Measurements from ENCODE around the gene ADK.
"Not testable (repeated sequence)": the region's sequence is repeated elsewhere in the genome, so short reads cannot be mapped to it uniquely, and the experiment has no call there.

The ADK gene

GRCh38 chr10:74150990-74151878 lies at the start of gene ADK:
Gene ADK (plus strand): TSS chr10:74151221. CDS start chr10:74151279, 58 bp downstream.
- DNase-seq = peak; percentile 99 to 100

- no peak for DNase-seq
Measured at GRCh38 chr10:74103560-74104258, 47.3 kb upstream of the ADK start.

- no peak for DNase-seq
Measured at GRCh38 chr10:74104480-74104879, 46.5 kb upstream of the ADK start.

- DNase-seq = no peak
Measured at GRCh38 chr10:74104996-74105395, 46.0 kb upstream of the ADK start.

GRCh38 chr10:74107391-74107790 lies 43.6 kb upstream of the ADK start:
- no peak for DNase-seq

- no peak for DNase-seq
Measured at GRCh38 chr10:74109452-74109851, 41.6 kb upstream of the ADK start.

- no peak for DNase-seq
Measured at GRCh38 chr10:74110120-74110519, 40.9 kb upstream of the ADK start.

- DNase-seq = no peak
Measured at GRCh38 chr10:74111799-74112198, 39.2 kb upstream of the ADK start.

- no peak for DNase-seq
Measured at GRCh38 chr10:74113546-74113945, 37.5 kb upstream of the ADK start.

GRCh38 chr10:74114041-74114448 lies 37.0 kb upstream of the ADK start:
- no peak for DNase-seq

- no peak for DNase-seq
Measured at GRCh38 chr10:74117738-74118137, 33.3 kb upstream of the ADK start.

- no peak for DNase-seq
Measured at GRCh38 chr10:74118804-74119203, 32.2 kb upstream of the ADK start.

- DNase-seq = no peak
Measured at GRCh38 chr10:74120911-74121310, 30.1 kb upstream of the ADK start.

GRCh38 chr10:74121368-74121767 lies 29.7 kb upstream of the ADK start:
- no peak for DNase-seq

GRCh38 chr10:74122060-74122459 lies 29.0 kb upstream of the ADK start:
- DNase-seq = no peak

- DNase-seq = no peak
Measured at GRCh38 chr10:74123081-74123480, 27.9 kb upstream of the ADK start.

- DNase-seq = no peak
Measured at GRCh38 chr10:74133923-74134820, 16.8 kb upstream of the ADK start.

GRCh38 chr10:74135452-74135851 lies 15.6 kb upstream of the ADK start:
- DNase-seq = no peak

GRCh38 chr10:74137992-74138391 lies 13.0 kb upstream of the ADK start:
- DNase-seq = no peak

- DNase-seq = not testable (repeated sequence)
Measured at GRCh38 chr10:74138596-74138995, 12.4 kb upstream of the ADK start.

- DNase-seq = no peak
Measured at GRCh38 chr10:74139981-74140380, 11.0 kb upstream of the ADK start.

GRCh38 chr10:74140553-74140952 lies 10.5 kb upstream of the ADK start:
- no peak for DNase-seq

- DNase-seq = no peak
Measured at GRCh38 chr10:74145133-74145532, 5.9 kb upstream of the ADK start.

Data from stimulated activated CD4-positive, alpha-beta T cell treated with anti-CD3 and anti-CD28 coated beads, Interleukin-2, amount 100 ng/mL, for 48 hours (primary cell).